HepG2 (cell line): ENCODE data around the gene SETD5. TPM values are rescaled to one million over a fixed set of nuclear protein-coding genes. Genes with fewer than 3 reads are reported as not detected.

Experiments
- AHDC1 ChIP-seq: sonication (generic); formaldehyde crosslinking; IDR thresholded peaks from 2 replicates; pipeline ENCODE4 v1.5.1; 2020; ENCODE audit warnings: mild to moderate bottlenecking, missing genetic modification reagents, borderline replicate concordance
- ATF7 ChIP-seq, 2 experiments: fragments of 450-650 bp in 1 of 2; sonication (generic) in 1 of 2; formaldehyde crosslinking in 1 of 2; IDR thresholded peaks; 2 replicates each; pipeline versions ENCODE4 v1.4.0 to v1.6.1; 2016 to 2020; ENCODE audit warnings: antibody characterized with exemption in 1 of 2, mild to moderate bottlenecking in 1 of 2, missing genetic modification reagents in 1 of 2
- DMTF1 ChIP-seq: sonication (generic); formaldehyde crosslinking; IDR thresholded peaks from 2 replicates; pipeline ENCODE4 v1.4.0; 2020; ENCODE audit warnings: mild to moderate bottlenecking, missing genetic modification reagents
- DNMT1 ChIP-seq: sonication (generic); formaldehyde crosslinking; IDR thresholded peaks from 2 replicates; pipeline ENCODE4 v1.5.1; 2020; ENCODE audit warnings: mild to moderate bottlenecking, missing genetic modification reagents
- FOXK2 ChIP-seq: fragments of 450-650 bp; IDR thresholded peaks from 2 replicates; pipeline ENCODE4 v1.6.1; 2016
- SALL1 ChIP-seq: sonication (generic); formaldehyde crosslinking; IDR thresholded peaks from 2 replicates; pipeline ENCODE4 v1.8.0; 2022; ENCODE audit warnings: mild to moderate bottlenecking, missing genetic modification reagents
- SKIL ChIP-seq: sonication (generic); formaldehyde crosslinking; IDR thresholded peaks from 2 replicates; pipeline ENCODE4 v1.8.0; 2022; ENCODE audit warnings: missing genetic modification reagents, mild to moderate bottlenecking, moderate library complexity, borderline replicate concordance
- SP4 ChIP-seq: sonication (generic); formaldehyde crosslinking; IDR thresholded peaks from 2 replicates; pipeline ENCODE4 v1.8.1; 2023; ENCODE audit warnings: mild to moderate bottlenecking, missing genetic modification reagents
- SRSF1 ChIP-seq: fragments of 200-400 bp; formaldehyde crosslinking; optimal IDR thresholded peaks from 2 replicates; pipeline ENCODE3; 2017; ENCODE audit warnings: mild to moderate bottlenecking, low read depth, low read length, moderate library complexity
- THYN1 ChIP-seq: sonication (generic); formaldehyde crosslinking; IDR thresholded peaks from 2 replicates; pipeline ENCODE4 v1.8.1; 2023; ENCODE audit warnings: low read depth, mild to moderate bottlenecking, moderate library complexity, missing genetic modification reagents, borderline replicate concordance
- TRIM22 ChIP-seq: fragments of 450-650 bp; IDR thresholded peaks from 2 replicates; pipeline ENCODE4 v1.6.1; 2017
- ZBTB8A ChIP-seq: sonication (generic); formaldehyde crosslinking; IDR thresholded peaks from 2 replicates; pipeline ENCODE4 v1.4.0; 2020; ENCODE audit warnings: mild to moderate bottlenecking, low read depth, missing genetic modification reagents, borderline replicate concordance
- ZNF800 ChIP-seq: sonication (generic); formaldehyde crosslinking; IDR thresholded peaks from 2 replicates; pipeline ENCODE4 v1.4.0; 2020; ENCODE audit warnings: missing genetic modification reagents
- ZNF839 ChIP-seq: sonication (generic); formaldehyde crosslinking; IDR thresholded peaks from 2 replicates; pipeline ENCODE4 v1.4.0; 2020; ENCODE audit warnings: missing genetic modification reagents, mild to moderate bottlenecking, borderline replicate concordance
- polyA plus RNA-seq, 8 experiments: library from polyadenylated mRNA; depleted of rRNA in 3 of 8; stranded (reverse) in 7 of 8; unstranded in 1 of 8; fragments of >200 nt; fragmentation: Illumina TruSeq in 4 of 8; extraction: Trizol in 4 of 8; gene quantifications; 2 replicates each; pipeline versions ENCODE4 v1.2.1 to v1.2.3, GENCODE V29; 2011 to 2016; ENCODE audit warnings: low read depth in 4 of 8, missing spikeins in 1 of 8, mixed read lengths in 1 of 8; ENCODE audit not compliant: insufficient read depth in 1 of 8
- total RNA-seq, 5 experiments: library from RNA; depleted of rRNA; stranded (reverse); fragments of >200 nt; fragmentation: Illumina TruSeq; extraction: Trizol; gene quantifications; 2 replicates each; pipeline ENCODE4 v1.2.3, GENCODE V29; 2016; ENCODE audit warnings: low read depth in 1 of 5

The SETD5 gene
- total and polyA plus RNA-seq, 2 of the 13 experiments (the other 11 are each of a cell fraction or from before 2014, with no cell fraction given) = 46.8 to 95.8 TPM

GRCh38 chr3:9422712-9423424 lies 25.5 kb downstream of the SETD5 start (continued):
- TF ChIP-seq DMTF1 (CRISPR knock-in tag) = no peak
- peak; percentile 18; the same call in 1 of the 2 replicates for TF ChIP-seq FOXK2
- TF ChIP-seq SKIL (CRISPR knock-in tag) = peak; percentile 77; the same call in 1 of the 2 replicates
- TF ChIP-seq SRSF1 = no peak
- TF ChIP-seq DNMT1 (CRISPR knock-in tag) = no peak
- no peak for TF ChIP-seq ZNF839 (CRISPR knock-in tag)
- TF ChIP-seq ZBTB8A (CRISPR knock-in tag) = no peak
- peak; percentile 91 for TF ChIP-seq ATF7 (IDR thresholded peaks at IDR 0.05)
- TF ChIP-seq ATF7 (CRISPR knock-in tag; IDR thresholded peaks at IDR 0.05) = peak; percentile 79; the same call in 1 of the 2 replicates
- TF ChIP-seq THYN1 (CRISPR knock-in tag) = no peak
- no peak for TF ChIP-seq TRIM22
- TF ChIP-seq SALL1 (CRISPR knock-in tag) = peak; percentile 97
- TF ChIP-seq AHDC1 = peak; percentile 89; the same call in 1 of the 2 replicates
- TF ChIP-seq SP4 (CRISPR knock-in tag) = no peak
- TF ChIP-seq ZNF800 = no peak
